Neural cell (in vitro differentiated cells): ENCODE data around the gene ACOT7. TPM values are rescaled to one million over a fixed set of nuclear protein-coding genes. Genes with fewer than 3 reads are reported as not detected.

Experiments
- H2AFZ ChIP-seq: fragments of 200-600, 300-800 bp; sonication (generic), shearing (Covaris generic); 2 replicates; pipeline ENCODE4 v1.6.0; 2014; ENCODE audit warnings: low read depth, mild to moderate bottlenecking, antibody characterized with exemption, low read length, moderate library complexity
- H3F3A ChIP-seq: fragments of 200-600 bp; shearing (Covaris generic); 2 replicates; pipeline ENCODE4 v1.6.1; 2016; ENCODE audit warnings: mild to moderate bottlenecking, moderate library complexity, mixed read lengths, antibody characterized with exemption, low read length; ENCODE audit not compliant: insufficient read depth, poor library complexity, severe bottlenecking
- H3K27ac ChIP-seq: fragments of 200-600, 300-800 bp; sonication (generic), shearing (Covaris generic); 2 replicates; pipeline ENCODE4 v1.5.1; 2014; ENCODE audit warnings: mild to moderate bottlenecking, low read length, moderate library complexity
- H3K27me3 ChIP-seq: fragments of 300-800, 200-600 bp; sonication (generic), shearing (Covaris generic); 2 replicates; pipeline ENCODE4 v1.6.0; 2014; ENCODE audit warnings: mild to moderate bottlenecking, low read depth, low read length, moderate library complexity; ENCODE audit not compliant: insufficient read depth
- H3K36me3 ChIP-seq: fragments of 300-800, 200-600 bp; sonication (generic), shearing (Covaris generic); 2 replicates; pipeline ENCODE4 v1.5.1; 2014; ENCODE audit warnings: mild to moderate bottlenecking, antibody characterized with exemption, low read length, moderate library complexity; ENCODE audit not compliant: insufficient read depth
- H3K4me2 ChIP-seq: fragments of 300-800, 200-600 bp; sonication (generic), shearing (Covaris generic); 2 replicates; pipeline ENCODE4 v1.6.0; 2014; ENCODE audit warnings: mild to moderate bottlenecking, low read length
- H3K4me3 ChIP-seq: fragments of 300-800, 200-600 bp; sonication (generic), shearing (Covaris generic); 2 replicates; pipeline ENCODE4 v1.5.1; 2014; ENCODE audit warnings: mild to moderate bottlenecking, low read length, moderate library complexity
- H3K79me2 ChIP-seq: fragments of 200-600 bp; shearing (Covaris generic); replicated peaks from 2 replicates; pipeline ENCODE4 v1.6.0; 2014; ENCODE audit warnings: mild to moderate bottlenecking, low read length, moderate library complexity; ENCODE audit not compliant: insufficient read depth
- H3K9ac ChIP-seq: fragments of 300-800, 200-600 bp; sonication (generic), shearing (Covaris generic); 2 replicates; pipeline ENCODE4 v1.6.1; 2016; ENCODE audit warnings: mild to moderate bottlenecking, low read length, mixed read lengths
- H3K9me2 ChIP-seq: fragments of 200-600 bp; shearing (Covaris generic); 2 replicates; pipeline ENCODE4 v1.6.1; 2016; ENCODE audit warnings: mild to moderate bottlenecking, low read length, mixed read lengths; ENCODE audit not compliant: insufficient read depth
- H3K9me3 ChIP-seq: fragments of 200-600, 300-800 bp; sonication (generic), shearing (Covaris generic); 2 replicates; pipeline ENCODE4 v1.6.1; 2016; ENCODE audit warnings: mild to moderate bottlenecking, mixed run types, low read length, moderate library complexity, mixed read lengths
- H4K20me1 ChIP-seq: fragments of 200-600 bp; shearing (Covaris generic); 2 replicates; pipeline ENCODE4 v1.6.1; 2016; ENCODE audit warnings: mild to moderate bottlenecking, mixed run types; ENCODE audit not compliant: insufficient read depth
- CTCF ChIP-seq: fragments of 450-650 bp; IDR thresholded peaks from 2 replicates; pipeline ENCODE4 v1.5.1; 2014; ENCODE audit warnings: antibody characterized with exemption, mild to moderate bottlenecking, moderate library complexity; ENCODE audit not compliant: poor library complexity, severe bottlenecking
- EP300 ChIP-seq: fragments of 450-650 bp; conservative IDR thresholded peaks from 2 replicates; pipeline ENCODE4 v1.6.1; 2014; ENCODE audit warnings: antibody characterized with exemption, mild to moderate bottlenecking, moderate library complexity; ENCODE audit not compliant: poor library complexity, severe bottlenecking
- EZH2 ChIP-seq: fragments of 200-600, 300-800 bp; shearing (Covaris generic), sonication (generic); IDR thresholded peaks from 2 replicates; pipeline ENCODE4 v1.6.1; 2014; ENCODE audit warnings: antibody characterized with exemption, low read length, borderline replicate concordance, mild to moderate bottlenecking; ENCODE audit not compliant: insufficient read depth, poor library complexity, severe bottlenecking
- MXI1 ChIP-seq: fragments of 450-650 bp; conservative IDR thresholded peaks from 2 replicates; pipeline ENCODE4 v1.6.1; 2014; ENCODE audit warnings: antibody characterized with exemption, mild to moderate bottlenecking; ENCODE audit not compliant: poor library complexity, severe bottlenecking
- POLR2AphosphoS5 ChIP-seq: IDR thresholded peaks from 2 replicates; pipeline ENCODE4 v1.6.1; 2012
- RAD21 ChIP-seq: fragments of 450-650 bp; conservative IDR thresholded peaks from 2 replicates; pipeline ENCODE4 v1.6.1; 2014; ENCODE audit warnings: antibody characterized with exemption, mild to moderate bottlenecking, moderate library complexity
- SMC3 ChIP-seq: fragments of 450-650 bp; conservative IDR thresholded peaks from 2 replicates; pipeline ENCODE4 v1.6.1; 2014; ENCODE audit warnings: antibody characterized with exemption, mild to moderate bottlenecking, moderate library complexity; ENCODE audit not compliant: poor library complexity
- TAF1 ChIP-seq: IDR thresholded peaks from 2 replicates; pipeline ENCODE4 v1.6.1; 2012; ENCODE audit warnings: low read depth
- polyA plus RNA-seq: library from polyadenylated mRNA; depleted of rRNA; stranded (reverse); fragments of >200 nt; gene quantifications from 2 replicates; pipeline ENCODE4 v1.2.3, GENCODE V29; 2014
- TF ChIP-seq, protein P1 (sequence below): IDR thresholded peaks from 2 replicates; pipeline ENCODE4 v1.6.1; 2012; ENCODE audit warnings: borderline replicate concordance

Gene ACOT7
- polyA plus RNA-seq, 1 donor from 2014 or later: 101 TPM

GRCh38 chr1:6260961-6261614 lies 132.5 kb downstream of the ACOT7 start, which contains the start of gene GPR153:
TSS of gene GPR153 (minus strand) at chr1:6261098. CDS start at chr1:6254905, 6,193 bp downstream.
- H3K9me2 ChIP-seq: no peaks in the 10 kb centered on the region
- no peaks in the 10 kb centered on the region for H3F3A ChIP-seq
- H4K20me1 ChIP-seq: no peaks in the 10 kb centered on the region
- peak within 1 kb of the TSS; percentile 68 for H3K4me2 ChIP-seq
- TF ChIP-seq POLR2AphosphoS5 (peak; percentile 33), MXI1 (no peak), RAD21 (no peak), SMC3 (peak; percentile 11)
- H3K27ac ChIP-seq: peak within 1 kb of the TSS; percentile 90
- no peak within 1 kb of the TSS for H2AFZ ChIP-seq
- no peaks in the 10 kb centered on the region for H3K36me3 ChIP-seq
- H3K9me3 ChIP-seq: no peaks in the 10 kb centered on the region
- no peaks in the 10 kb centered on the region for H3K27me3 ChIP-seq
- peak within 1 kb of the TSS; percentile 89 for H3K9ac ChIP-seq
- H3K4me3 ChIP-seq: peak within 1 kb of the TSS; percentile 92
- H3K79me2 ChIP-seq: peaks cover 6% of the 10 kb centered on the region

GRCh38 chr1:6260433-6260934 lies 133.1 kb downstream of the ACOT7 start:
- peaks cover 6% of the 10 kb centered on the region for H3K79me2 ChIP-seq
- H3K4me2 ChIP-seq: no peak overlapping the region
- no peaks in the 10 kb centered on the region for H3K27me3 ChIP-seq
- TF ChIP-seq EP300 (no peak), MXI1 (no peak), RAD21 (no peak), POLR2AphosphoS5 (no peak), EZH2 (no peak), CTCF (no peak), SMC3 (no peak), TAF1 (no peak)
- TF ChIP-seq, protein P1, sequence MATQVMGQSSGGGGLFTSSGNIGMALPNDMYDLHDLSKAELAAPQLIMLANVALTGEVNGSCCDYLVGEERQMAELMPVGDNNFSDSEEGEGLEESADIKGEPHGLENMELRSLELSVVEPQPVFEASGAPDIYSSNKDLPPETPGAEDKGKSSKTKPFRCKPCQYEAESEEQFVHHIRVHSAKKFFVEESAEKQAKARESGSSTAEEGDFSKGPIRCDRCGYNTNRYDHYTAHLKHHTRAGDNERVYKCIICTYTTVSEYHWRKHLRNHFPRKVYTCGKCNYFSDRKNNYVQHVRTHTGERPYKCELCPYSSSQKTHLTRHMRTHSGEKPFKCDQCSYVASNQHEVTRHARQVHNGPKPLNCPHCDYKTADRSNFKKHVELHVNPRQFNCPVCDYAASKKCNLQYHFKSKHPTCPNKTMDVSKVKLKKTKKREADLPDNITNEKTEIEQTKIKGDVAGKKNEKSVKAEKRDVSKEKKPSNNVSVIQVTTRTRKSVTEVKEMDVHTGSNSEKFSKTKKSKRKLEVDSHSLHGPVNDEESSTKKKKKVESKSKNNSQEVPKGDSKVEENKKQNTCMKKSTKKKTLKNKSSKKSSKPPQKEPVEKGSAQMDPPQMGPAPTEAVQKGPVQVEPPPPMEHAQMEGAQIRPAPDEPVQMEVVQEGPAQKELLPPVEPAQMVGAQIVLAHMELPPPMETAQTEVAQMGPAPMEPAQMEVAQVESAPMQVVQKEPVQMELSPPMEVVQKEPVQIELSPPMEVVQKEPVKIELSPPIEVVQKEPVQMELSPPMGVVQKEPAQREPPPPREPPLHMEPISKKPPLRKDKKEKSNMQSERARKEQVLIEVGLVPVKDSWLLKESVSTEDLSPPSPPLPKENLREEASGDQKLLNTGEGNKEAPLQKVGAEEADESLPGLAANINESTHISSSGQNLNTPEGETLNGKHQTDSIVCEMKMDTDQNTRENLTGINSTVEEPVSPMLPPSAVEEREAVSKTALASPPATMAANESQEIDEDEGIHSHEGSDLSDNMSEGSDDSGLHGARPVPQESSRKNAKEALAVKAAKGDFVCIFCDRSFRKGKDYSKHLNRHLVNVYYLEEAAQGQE: no peak
- H3K9me2 ChIP-seq: no peaks in the 10 kb centered on the region
- H3K36me3 ChIP-seq: no peaks in the 10 kb centered on the region
- no peaks in the 10 kb centered on the region for H3K9me3 ChIP-seq
- peak overlapping the region; percentile 83 for H3K9ac ChIP-seq
- no peaks in the 10 kb centered on the region for H4K20me1 ChIP-seq
- H3K4me3 ChIP-seq: peak overlapping the region; percentile 92
- peak overlapping the region; percentile 58 for H3K27ac ChIP-seq
- no peaks in the 10 kb centered on the region for H3F3A ChIP-seq
- H2AFZ ChIP-seq: no peak overlapping the region
